RWPE2 (cell line): ENCODE results near the gene LPIN3.

Experiments used
- ATAC-seq: fragments of 200-7000 bp; cut with Tn5 transposase; 3 replicates; pipeline ENCODE4 v1.9.1; 2021; ENCODE audit warnings: low read depth
- DNase-seq: peaks from one replicate; pipeline ENCODE4 v3.0.0-alpha.2; 2020; ENCODE audit warnings: low spot score
- H3K27ac ChIP-seq: fragments of 450-650 bp; 2 replicates; pipeline ENCODE4 v1.5.1; 2017; ENCODE audit warnings: mild to moderate bottlenecking; ENCODE audit not compliant: poor library complexity, severe bottlenecking
- H3K27me3 ChIP-seq: fragments of 250-450 bp; sonication (Bioruptor Pico); 2 replicates; pipeline ENCODE4 v1.5.1; 2021; ENCODE audit warnings: mild to moderate bottlenecking, moderate library complexity; ENCODE audit not compliant: insufficient read depth, poor library complexity, severe bottlenecking
- H3K36me3 ChIP-seq: fragments of 250-450 bp; sonication (Bioruptor Pico); 2 replicates; pipeline ENCODE4 v1.5.1; 2020; ENCODE audit warnings: low read depth, mild to moderate bottlenecking, moderate library complexity
- H3K4me1 ChIP-seq: fragments of 250-450 bp; sonication (Bioruptor Pico); 2 replicates; pipeline ENCODE4 v1.5.1; 2021; ENCODE audit warnings: mild to moderate bottlenecking, moderate library complexity; ENCODE audit not compliant: insufficient read depth, poor library complexity, severe bottlenecking
- H3K4me3 ChIP-seq: fragments of 250-450 bp; sonication (Bioruptor Pico); 2 replicates; pipeline ENCODE4 v1.5.1; 2021; ENCODE audit warnings: mild to moderate bottlenecking, moderate library complexity; ENCODE audit not compliant: severe bottlenecking
- H3K9me3 ChIP-seq: fragments of 250-450 bp; sonication (Bioruptor Pico); 2 replicates; pipeline ENCODE4 v1.5.1; 2021; ENCODE audit warnings: mild to moderate bottlenecking, moderate library complexity; ENCODE audit not compliant: severe bottlenecking
- CTCF ChIP-seq: fragments of 450-650 bp; IDR thresholded peaks from one replicate; pipeline ENCODE4 v1.5.1; 2017; ENCODE audit warnings: mild to moderate bottlenecking, moderate library complexity; ENCODE audit not compliant: poor library complexity, severe bottlenecking

The LPIN3 gene

GRCh38 chr20:41367956-41368355 lies 27.3 kb downstream of the LPIN3 start:
- no peaks in the 10 kb centered on the region for H3K36me3 ChIP-seq

GRCh38 chr20:41369673-41370072 lies 29.1 kb downstream of the LPIN3 start:
- H3K4me1 ChIP-seq, result no peaks in the 10 kb centered on the region
- TF ChIP-seq CTCF, result no peak
- H3K27me3 ChIP-seq, result peaks cover 31% of the 10 kb centered on the region
- no peaks in the 10 kb centered on the region for H3K36me3 ChIP-seq
- DNase-seq, result peak; percentile 59
- ATAC-seq, result no peak
- no peak overlapping the region for H3K4me3 ChIP-seq
- no peaks in the 10 kb centered on the region for H3K9me3 ChIP-seq
- H3K27ac ChIP-seq, result no peak overlapping the region

More at GRCh38 chr20:41367956-41368355, 27.3 kb downstream of the LPIN3 start:
- Histone ChIP-seq H3K27me3 (peaks cover 36% of the 10 kb centered on the region), H3K4me3 (no peak overlapping the region), H3K27ac (no peak overlapping the region), H3K4me1 (no peaks in the 10 kb centered on the region), H3K9me3 (no peaks in the 10 kb centered on the region)
- DNase-seq (no peak), ATAC-seq (no peak)
- TF ChIP-seq CTCF, result no peak

- no peak for ATAC-seq
- peak; percentile 58 for DNase-seq
- peaks cover 26% of the 10 kb centered on the region for H3K27me3 ChIP-seq
- no peak overlapping the region for H3K27ac ChIP-seq
- no peaks in the 10 kb centered on the region for H3K4me1 ChIP-seq
- no peaks in the 10 kb centered on the region for H3K36me3 ChIP-seq
- H3K9me3 ChIP-seq, result no peaks in the 10 kb centered on the region
- no peak for TF ChIP-seq CTCF
- H3K4me3 ChIP-seq, result no peak overlapping the region
Observed at GRCh38 chr20:41370176-41370575, 29.6 kb downstream of the LPIN3 start.

GRCh38 chr20:41371371-41371770 lies 30.8 kb downstream of the LPIN3 start:
- DNase-seq (no peak), ATAC-seq (no peak)
- Histone ChIP-seq H3K4me3 (no peak overlapping the region), H3K27me3 (peaks cover 16% of the 10 kb centered on the region), H3K27ac (no peak overlapping the region), H3K4me1 (no peaks in the 10 kb centered on the region), H3K9me3 (no peaks in the 10 kb centered on the region), H3K36me3 (no peaks in the 10 kb centered on the region)
- TF ChIP-seq CTCF, result no peak

GRCh38 chr20:41373251-41373783 lies 32.7 kb downstream of the LPIN3 start:
- H3K4me1 ChIP-seq, result no peaks in the 10 kb centered on the region
- DNase-seq (peak; percentile 75), ATAC-seq (no peak)
- no peaks in the 10 kb centered on the region for H3K36me3 ChIP-seq
- H3K27me3 ChIP-seq, result no peaks in the 10 kb centered on the region
- H3K27ac ChIP-seq, result no peak overlapping the region
- TF ChIP-seq CTCF, result no peak
- no peak overlapping the region for H3K4me3 ChIP-seq
- H3K9me3 ChIP-seq, result no peaks in the 10 kb centered on the region
